ENCODE measurements around the gene CDCP2.

- TF ChIP-seq ZNF274 (IDR thresholded peaks at IDR 0.05; ENCODE audit: low read depth, low read length) = no peak
- no peak for TF ChIP-seq YY1 (IDR thresholded peaks at IDR 0.05; ENCODE audit: insufficient read depth, insufficient read length)
- TF ChIP-seq SUZ12 (IDR thresholded peaks at IDR 0.05; ENCODE audit: extremely low read depth, insufficient read depth, insufficient read length) = no peak
These were observed 38.8 kb downstream of the CDCP2 start for GRCh38 chr1:54114001-54114400.

Data from NT2/D1 (cell line).